Neural progenitor cell (in vitro differentiated cells): ENCODE results near the gene KLHDC9.

Experiments used
- CTCF ChIP-seq: fragments of 200-600 bp; sonication (generic); IDR thresholded peaks from 2 replicates; pipeline ENCODE4 v1.5.1; 2017; ENCODE audit warnings: antibody characterized with exemption, mild to moderate bottlenecking
- EZH2 ChIP-seq: fragments of 200-600 bp; sonication (generic); IDR thresholded peaks from 2 replicates; pipeline ENCODE4 v1.6.1; 2017; ENCODE audit warnings: antibody characterized with exemption, mild to moderate bottlenecking, moderate library complexity

DNA sequence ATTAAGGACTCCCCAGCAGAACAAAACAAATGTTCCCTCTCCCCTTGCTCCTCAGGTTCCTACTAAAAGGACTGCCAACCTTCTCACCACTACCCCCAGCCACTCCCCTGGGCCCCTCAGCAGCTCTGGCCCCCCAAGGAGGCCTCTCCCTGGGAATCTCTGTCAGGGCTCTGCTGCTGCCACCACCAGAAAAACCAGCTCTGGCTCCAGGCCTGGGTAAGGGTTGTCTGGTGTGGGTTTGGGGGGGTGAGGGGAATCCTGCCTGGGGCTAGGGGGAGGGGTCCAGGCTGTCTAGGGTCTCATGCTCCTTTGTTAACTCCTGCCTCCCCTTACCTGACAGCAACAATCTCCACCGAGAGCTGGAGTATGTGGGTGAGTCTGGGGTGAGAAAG is 13.6 kb upstream of the KLHDC9 start:
- TF ChIP-seq CTCF (no peak), EZH2 (no peak)
